AG08396 (cell line): Measurements from ENCODE around the gene HECTD1.
"Not testable (repeated sequence)": the region's sequence is repeated elsewhere in the genome, so short reads cannot be mapped to it uniquely, and the experiment has no call there.

Source experiments
- DNase-seq: peaks from one replicate; pipeline ENCODE4 v3.0.0; 2012; ENCODE audit warnings: low spot score, mixed read lengths

HECTD1 gene

GRCh38 chr14:31194661-31195060 is 12.9 kb downstream of the HECTD1 start:
- no peak for DNase-seq

DNA sequence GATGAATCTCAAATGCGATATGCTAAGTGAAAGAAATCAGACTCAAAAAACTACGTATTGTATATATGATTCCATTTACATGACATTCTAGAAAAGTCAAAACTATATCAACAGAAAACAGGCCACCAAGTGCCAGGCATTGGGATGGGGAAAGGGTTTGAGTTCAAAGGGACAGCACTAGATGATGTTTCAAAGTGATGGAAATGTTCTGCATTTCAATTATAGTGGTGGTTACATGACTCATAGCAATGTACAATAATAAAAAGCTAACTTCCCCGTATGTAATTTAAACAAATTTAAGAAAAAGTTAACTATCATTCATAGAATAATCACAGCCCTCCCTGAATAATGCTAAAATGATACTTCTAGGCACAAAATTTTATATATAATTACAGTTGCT is 13.5 kb downstream of the HECTD1 start:
- no peak for DNase-seq

DNA sequence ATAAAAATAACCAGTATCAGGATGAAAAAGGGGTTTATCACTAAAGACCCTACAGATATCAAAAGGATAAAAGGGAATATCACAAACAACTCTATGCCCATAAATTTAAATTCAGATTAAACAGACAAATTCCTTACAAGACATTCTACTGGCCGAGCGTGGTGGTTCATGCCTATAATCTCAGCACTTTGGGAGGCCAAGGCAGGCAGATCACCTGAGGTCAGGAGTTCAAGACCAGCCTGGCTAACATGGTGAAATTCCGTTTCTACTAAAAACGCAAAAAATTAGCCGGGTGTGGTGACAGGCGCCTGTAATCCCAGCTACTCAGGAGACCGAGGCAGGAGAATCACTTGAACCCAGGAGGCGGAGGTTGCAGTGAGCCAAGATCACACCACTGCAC is 15.0 kb downstream of the HECTD1 start:
- not testable (repeated sequence) for DNase-seq

DNA sequence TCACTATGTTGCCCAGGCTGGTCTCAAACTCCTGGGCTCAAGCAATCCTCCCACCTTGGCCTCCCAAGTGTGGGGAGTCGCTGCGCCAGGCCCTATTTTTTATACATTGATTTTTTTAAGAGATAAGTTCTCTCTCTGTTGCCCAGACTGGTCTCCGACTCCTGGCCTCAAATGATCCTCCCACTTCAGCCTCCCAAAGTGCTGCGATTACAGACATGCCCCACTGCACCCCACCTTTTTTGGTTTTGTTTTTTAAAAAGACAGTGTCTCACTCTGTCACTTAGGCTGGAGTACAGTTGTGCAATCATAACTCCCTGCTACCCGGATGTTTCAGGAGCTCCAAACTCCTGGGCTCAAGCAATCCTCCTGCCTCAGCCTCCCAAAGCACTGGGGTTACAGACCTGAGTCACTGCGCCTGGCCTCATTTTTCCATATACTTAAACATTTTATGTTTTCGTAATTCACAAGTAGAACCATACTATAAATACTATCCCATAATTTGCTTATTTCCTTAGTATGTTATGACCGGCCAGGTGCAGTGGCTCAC is 16.8 kb downstream of the HECTD1 start:
- no peak for DNase-seq

- DNase-seq: no peak
Observed at GRCh38 chr14:31190219-31190603, 17.4 kb downstream of the HECTD1 start.

DNA sequence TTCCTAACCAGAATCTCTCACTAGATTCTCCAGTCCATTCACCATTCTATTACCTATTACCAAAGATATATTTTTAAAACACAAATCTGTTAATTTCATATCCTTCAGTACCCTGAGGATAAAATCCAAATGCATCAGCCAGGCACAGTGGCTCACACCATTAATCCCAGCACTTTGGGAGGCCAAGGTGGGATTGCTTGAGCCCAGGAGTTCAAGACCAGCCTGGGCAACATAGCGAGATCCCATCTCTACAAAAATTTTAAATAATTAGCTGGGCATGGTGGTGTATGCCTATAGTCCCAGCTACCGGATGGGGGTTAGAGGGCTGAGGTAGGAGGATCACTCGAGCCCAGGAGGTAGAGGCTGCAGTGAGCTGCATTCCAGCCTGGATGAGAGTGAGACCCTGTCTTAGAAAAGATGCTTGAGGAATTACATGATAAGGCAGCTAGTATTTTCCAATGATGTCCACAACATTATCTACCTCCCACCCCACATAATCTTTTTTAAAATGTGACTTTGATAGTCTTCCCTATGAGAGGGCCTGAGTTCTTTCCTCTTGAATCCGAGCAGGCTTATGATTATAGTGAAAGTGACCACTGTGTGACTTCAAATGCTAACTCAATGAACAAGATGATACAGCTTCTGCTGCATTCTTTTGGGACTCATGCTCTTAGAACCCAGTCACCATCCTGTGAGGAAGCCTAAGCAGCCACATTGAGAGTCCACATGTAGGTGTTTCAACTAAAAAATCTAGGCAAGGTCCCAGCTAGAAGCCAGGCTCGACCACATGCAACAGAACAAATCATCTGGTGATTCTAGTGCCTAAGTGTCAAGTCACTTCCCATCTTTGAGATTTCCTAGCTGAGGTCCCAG is 18.0 kb downstream of the HECTD1 start:
- DNase-seq: no peak

DNA sequence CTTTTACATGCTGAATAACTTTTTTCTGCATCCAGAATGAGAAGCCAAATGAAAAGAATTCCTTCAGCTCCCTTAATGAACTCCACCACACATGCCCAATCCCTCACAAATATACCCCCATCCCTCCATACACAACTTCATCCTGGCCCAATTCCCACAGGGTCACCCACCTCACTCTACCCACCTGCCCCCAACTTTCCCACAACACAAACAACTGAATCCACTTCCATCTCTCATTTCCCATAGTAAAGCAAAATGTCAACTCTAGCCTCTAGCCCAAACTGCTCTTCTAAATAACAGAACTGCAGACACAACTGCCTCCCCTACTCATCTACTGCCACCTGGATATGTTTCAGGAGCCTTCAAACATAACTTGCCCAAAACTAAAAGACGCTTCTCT is 18.8 kb downstream of the HECTD1 start:
- no peak for DNase-seq

DNA sequence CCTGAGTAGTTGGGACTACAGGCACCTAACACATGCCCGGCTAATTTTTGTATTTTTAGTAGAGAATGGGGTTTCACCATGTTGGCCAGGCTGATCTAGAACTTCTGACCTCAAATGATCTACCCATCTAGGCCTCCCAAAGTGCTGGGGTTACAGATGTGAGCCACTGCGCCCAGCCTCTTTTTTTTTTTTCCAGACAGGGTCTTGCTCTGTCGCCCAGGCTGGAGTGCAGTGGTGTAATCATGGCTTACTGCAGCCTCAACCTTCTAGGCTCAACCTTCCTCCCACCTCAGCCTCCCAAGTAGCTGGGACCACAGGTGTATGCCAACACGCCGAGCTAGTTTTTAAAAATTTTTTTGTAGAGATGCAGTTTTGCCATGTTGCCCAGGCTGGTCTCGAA is 25.6 kb downstream of the HECTD1 start:
- DNase-seq: not testable (repeated sequence)

DNA sequence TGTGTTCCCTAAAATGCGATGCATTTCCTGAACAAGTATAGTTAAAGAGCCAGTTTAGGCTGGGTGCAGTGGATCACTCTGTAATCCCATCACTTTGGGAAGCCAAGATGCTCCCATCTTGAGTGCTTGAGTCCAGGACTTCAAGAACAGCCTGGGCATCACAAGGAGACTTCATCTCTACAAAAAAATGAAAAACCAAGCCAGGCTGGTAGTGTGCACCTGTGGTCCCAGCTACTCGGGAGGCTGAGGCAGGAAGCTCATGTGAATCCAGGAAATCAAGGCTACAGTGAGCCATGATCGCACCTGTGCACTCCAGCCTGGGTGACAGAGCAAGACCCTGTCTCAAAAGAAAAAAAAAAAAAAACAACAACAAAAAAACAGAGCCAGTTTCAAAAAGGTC is 26.3 kb downstream of the HECTD1 start:
- DNase-seq: no peak

DNA sequence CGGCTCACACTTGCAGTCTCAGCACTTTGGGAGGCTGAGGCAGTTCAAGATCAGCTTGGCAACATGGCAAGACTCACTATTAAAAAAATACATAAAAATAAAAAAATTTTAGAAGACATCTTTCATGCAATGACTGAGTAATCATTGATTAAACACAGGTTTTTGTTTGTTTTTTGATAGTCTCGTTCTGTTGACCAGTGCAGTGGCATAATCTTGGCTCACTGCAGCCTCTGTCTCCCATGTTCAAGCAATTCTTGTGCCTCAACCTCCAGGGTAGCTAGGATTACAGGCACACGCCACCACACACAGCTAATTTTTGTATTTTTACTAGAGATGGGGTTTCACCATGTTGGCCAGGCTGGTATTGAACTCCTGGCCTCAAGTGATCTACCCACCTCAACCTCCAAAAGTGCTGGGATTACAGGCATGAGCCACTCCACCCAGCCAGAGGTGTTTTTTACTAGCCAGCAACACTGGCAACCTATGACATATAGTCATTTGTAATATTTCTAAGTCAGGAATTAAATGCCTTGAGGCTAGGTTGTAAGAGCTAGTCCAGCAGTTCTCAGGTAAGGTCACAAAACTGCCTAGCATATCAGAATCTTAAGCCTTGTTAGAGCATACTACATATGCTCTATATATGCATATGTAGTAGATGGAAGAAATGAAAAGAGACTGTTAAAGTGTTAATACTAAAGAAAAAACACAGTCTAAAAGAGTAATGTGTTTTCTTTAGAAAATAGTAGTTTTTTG is 27.1 kb downstream of the HECTD1 start:
- no peak for DNase-seq

- DNase-seq: no peak
Observed at GRCh38 chr14:31174433-31174832, 33.2 kb downstream of the HECTD1 start.

DNA sequence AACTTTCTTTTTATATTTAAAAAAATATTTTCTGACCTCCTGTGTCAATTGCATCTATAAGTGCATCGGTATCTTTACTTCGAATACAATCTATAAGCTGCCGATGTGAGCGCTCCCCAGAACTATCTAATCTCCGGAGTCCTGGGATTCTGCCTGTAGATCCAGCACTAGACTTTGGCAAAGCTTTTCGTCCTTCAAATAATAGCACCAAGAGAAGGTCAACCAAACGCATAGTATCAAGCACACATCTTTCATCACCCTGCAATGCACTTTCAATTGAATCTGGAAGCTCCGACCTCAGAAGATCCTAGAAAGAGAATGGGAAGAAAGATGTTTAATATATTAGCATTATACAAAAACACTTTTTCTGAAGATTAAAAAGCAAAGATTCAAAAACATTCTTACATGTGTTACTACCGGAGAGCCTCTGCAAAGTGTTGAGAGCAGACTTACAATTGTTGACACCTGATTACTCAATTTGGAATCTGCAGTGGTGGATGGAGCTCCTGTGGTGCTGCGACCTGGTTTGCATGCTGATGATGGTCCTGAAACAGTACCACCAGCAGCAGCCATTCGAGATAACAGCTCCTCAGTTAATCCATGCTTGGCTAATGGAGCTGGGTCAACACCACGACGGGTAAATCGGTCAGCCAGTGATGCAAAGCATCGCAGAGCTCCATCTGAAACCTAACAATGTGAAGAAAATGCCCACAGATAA is 34.3 kb downstream of the HECTD1 start:
- no peak for DNase-seq

GRCh38 chr14:31172084-31172483 is 35.5 kb downstream of the HECTD1 start:
- DNase-seq: no peak

- no peak for DNase-seq
Observed at GRCh38 chr14:31170411-31170810, 37.2 kb downstream of the HECTD1 start.

- DNase-seq: no peak
Observed at GRCh38 chr14:31169877-31170276, 37.7 kb downstream of the HECTD1 start.

DNA sequence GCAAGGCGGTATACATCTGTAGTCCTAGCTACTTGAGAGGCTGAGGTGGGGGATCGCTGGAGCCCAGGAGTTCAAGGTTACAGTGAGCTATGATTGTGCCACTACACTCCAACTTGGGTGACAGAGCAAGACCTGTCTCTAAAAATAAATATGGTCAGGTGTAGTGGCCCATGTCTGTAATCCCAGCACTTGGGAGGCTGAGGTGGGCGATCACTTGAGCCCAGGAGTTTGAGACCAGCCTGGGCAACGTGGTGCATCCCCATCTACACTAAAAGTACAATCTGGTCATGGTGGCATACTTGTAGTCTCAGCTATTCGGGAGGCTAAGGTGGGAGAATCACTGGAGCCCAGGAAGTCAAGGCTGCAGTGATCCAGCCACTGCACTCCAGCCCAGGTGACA is 40.6 kb downstream of the HECTD1 start:
- no peak for DNase-seq

DNA sequence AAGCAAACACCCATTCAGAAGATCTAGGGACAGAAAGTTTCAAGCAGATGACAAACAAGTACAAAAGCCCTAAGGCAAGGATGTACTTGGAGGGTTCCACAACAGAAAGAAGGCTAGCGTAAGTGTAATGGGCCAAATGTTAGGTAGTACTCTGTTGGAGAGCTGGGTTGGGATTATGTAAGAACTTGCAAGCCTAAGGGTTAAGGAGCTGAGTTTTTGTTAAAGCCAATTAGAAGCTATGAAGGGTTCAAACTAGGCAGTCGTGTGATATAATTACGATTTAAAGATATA is 41.4 kb downstream of the HECTD1 start:
- DNase-seq: no peak

- no peak for DNase-seq
Observed at GRCh38 chr14:31164115-31164514, 43.5 kb downstream of the HECTD1 start.

- no peak for DNase-seq
Observed at GRCh38 chr14:31162910-31163649, 44.5 kb downstream of the HECTD1 start.

- DNase-seq: no peak
Observed at GRCh38 chr14:31161274-31161673, 46.3 kb downstream of the HECTD1 start.

- DNase-seq: no peak
Observed at GRCh38 chr14:31159682-31160296, 47.8 kb downstream of the HECTD1 start.

- DNase-seq: no peak
Observed at GRCh38 chr14:31154956-31155355, 52.6 kb downstream of the HECTD1 start.
